Liver (tissue), 3 donors: ENCODE measurements around the gene ST8SIA1.

Experiments
- CTCF ChIP-seq: fragments of 150-350 bp; IDR thresholded peaks from 2 replicates; pipeline ENCODE4 v1.5.1; 2017; ENCODE audit warnings: improper control_type of control experiment, low read depth, low read length; ENCODE audit not compliant: missing input control
- EGR1 ChIP-seq, 2 donors: IDR thresholded peaks; 2 replicates each; pipeline ENCODE4 v1.6.1; 2016 to 2018; ENCODE audit warnings: antibody characterized with exemption in 2 of 2, low read depth in 2 of 2
- GABPA ChIP-seq, 2 donors: IDR thresholded peaks in 1 of 2; conservative IDR thresholded peaks in 1 of 2; 2 replicates each; pipeline ENCODE4 v1.6.1; 2016; ENCODE audit warnings: antibody characterized with exemption in 2 of 2, mild to moderate bottlenecking in 1 of 2, moderate library complexity in 1 of 2
- RAD21 ChIP-seq, 2 donors: IDR thresholded peaks; 2 replicates each; pipeline ENCODE4 v1.6.1; 2016; ENCODE audit warnings: antibody characterized with exemption in 2 of 2, mild to moderate bottlenecking in 2 of 2
- REST ChIP-seq: IDR thresholded peaks from 2 replicates; pipeline ENCODE4 v1.6.1; 2016; ENCODE audit warnings: antibody characterized with exemption, mild to moderate bottlenecking
- TAF1 ChIP-seq: conservative IDR thresholded peaks from 2 replicates; pipeline ENCODE4 v1.6.1; 2016; ENCODE audit warnings: antibody characterized with exemption, mild to moderate bottlenecking
- YY1 ChIP-seq: IDR thresholded peaks from 2 replicates; pipeline ENCODE4 v1.6.1; 2016; ENCODE audit warnings: antibody characterized with exemption, mild to moderate bottlenecking
- donor health status: healthy.
- donor health status: healthy.

- TF ChIP-seq CTCF (no peak), RAD21 (IDR thresholded peaks at IDR 0.05) (no peak), TAF1 (no peak), GABPA (IDR thresholded peaks at IDR 0.05 in 1 of 2, conservative IDR thresholded peaks at IDR 0.05 in 1 of 2) (no peak), REST (no peak), YY1 (no peak), EGR1 (IDR thresholded peaks at IDR 0.05; ENCODE audit: low read depth in 2 of 2) (no peak)
These were observed 12.9 kb downstream of the ST8SIA1 start for GRCh38 chr12:22321638-22322037.
